OCI-LY3 (cell line): Measurements from ENCODE around the gene SYPL1.

ENCODE experiments used
- EZH2phosphoT487 ChIP-seq: fragments of 200-600 bp; shearing (Covaris generic); IDR thresholded peaks from 2 replicates; pipeline ENCODE4 v1.6.1; 2018; ENCODE audit warnings: antibody characterized with exemption, mixed run types, low read depth
- TF ChIP-seq, protein P1 (sequence below): fragments of 200-600, 300-600 bp; sonication (generic); IDR thresholded peaks from 2 replicates; pipeline ENCODE4 v1.5.1; 2014; ENCODE audit warnings: antibody characterized with exemption, low read length, low read depth

- TF ChIP-seq, protein P1, sequence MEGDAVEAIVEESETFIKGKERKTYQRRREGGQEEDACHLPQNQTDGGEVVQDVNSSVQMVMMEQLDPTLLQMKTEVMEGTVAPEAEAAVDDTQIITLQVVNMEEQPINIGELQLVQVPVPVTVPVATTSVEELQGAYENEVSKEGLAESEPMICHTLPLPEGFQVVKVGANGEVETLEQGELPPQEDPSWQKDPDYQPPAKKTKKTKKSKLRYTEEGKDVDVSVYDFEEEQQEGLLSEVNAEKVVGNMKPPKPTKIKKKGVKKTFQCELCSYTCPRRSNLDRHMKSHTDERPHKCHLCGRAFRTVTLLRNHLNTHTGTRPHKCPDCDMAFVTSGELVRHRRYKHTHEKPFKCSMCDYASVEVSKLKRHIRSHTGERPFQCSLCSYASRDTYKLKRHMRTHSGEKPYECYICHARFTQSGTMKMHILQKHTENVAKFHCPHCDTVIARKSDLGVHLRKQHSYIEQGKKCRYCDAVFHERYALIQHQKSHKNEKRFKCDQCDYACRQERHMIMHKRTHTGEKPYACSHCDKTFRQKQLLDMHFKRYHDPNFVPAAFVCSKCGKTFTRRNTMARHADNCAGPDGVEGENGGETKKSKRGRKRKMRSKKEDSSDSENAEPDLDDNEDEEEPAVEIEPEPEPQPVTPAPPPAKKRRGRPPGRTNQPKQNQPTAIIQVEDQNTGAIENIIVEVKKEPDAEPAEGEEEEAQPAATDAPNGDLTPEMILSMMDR = no peak
- TF ChIP-seq EZH2phosphoT487 = no peak
Observed at GRCh38 chr7:106128836-106129235, 16.7 kb upstream of the SYPL1 start.
